ENCODE results near the gene TINAGL1.

DNA sequence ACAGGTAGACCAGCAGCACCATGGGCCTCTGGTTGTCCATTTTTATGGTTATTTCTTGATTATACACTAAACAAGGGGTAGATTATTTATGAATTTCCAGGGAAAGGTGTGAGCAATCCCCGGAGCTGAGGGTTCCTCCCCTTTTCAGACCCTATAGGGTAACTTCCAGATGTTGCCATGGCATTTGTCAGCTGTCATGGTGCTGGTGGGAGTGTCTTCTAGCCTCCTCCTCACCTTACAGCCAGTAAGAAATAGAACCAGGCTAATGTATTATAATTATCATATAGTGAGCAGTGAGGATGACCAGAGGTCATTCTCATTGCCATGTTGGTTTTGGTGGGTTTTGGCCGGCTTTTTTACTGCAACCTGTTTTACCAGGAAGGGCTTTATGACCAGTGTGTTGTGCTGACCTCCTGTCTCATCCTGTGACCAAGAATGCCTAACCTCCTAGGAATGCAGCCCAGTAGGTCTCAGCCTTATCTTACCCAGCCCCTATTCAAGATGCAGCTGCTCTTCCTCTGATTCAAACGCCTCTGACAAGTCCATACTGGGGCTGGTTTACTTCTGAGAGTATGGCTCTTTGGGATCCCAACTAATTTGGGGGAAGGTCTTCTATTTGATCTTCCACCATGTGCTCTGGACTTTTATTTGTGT is 13.5 kb upstream of the TINAGL1 start:
- TF ChIP-seq, protein P1, sequence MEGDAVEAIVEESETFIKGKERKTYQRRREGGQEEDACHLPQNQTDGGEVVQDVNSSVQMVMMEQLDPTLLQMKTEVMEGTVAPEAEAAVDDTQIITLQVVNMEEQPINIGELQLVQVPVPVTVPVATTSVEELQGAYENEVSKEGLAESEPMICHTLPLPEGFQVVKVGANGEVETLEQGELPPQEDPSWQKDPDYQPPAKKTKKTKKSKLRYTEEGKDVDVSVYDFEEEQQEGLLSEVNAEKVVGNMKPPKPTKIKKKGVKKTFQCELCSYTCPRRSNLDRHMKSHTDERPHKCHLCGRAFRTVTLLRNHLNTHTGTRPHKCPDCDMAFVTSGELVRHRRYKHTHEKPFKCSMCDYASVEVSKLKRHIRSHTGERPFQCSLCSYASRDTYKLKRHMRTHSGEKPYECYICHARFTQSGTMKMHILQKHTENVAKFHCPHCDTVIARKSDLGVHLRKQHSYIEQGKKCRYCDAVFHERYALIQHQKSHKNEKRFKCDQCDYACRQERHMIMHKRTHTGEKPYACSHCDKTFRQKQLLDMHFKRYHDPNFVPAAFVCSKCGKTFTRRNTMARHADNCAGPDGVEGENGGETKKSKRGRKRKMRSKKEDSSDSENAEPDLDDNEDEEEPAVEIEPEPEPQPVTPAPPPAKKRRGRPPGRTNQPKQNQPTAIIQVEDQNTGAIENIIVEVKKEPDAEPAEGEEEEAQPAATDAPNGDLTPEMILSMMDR (IDR thresholded peaks at IDR 0.05), result no peak
- no peak for TF ChIP-seq EP300 (IDR thresholded peaks at IDR 0.05)
